22Rv1 (cell line): ENCODE data around the gene RPL10L.

Source experiments
- H3K27ac ChIP-seq: fragments of 450-650 bp; 2 replicates; pipeline ENCODE4 v1.5.1; 2017
- ZFX ChIP-seq: fragments of 450-650 bp; IDR thresholded peaks from 2 replicates; pipeline ENCODE4 v1.6.1; 2017; ENCODE audit warnings: antibody characterized with exemption, borderline replicate concordance

Gene RPL10L

DNA sequence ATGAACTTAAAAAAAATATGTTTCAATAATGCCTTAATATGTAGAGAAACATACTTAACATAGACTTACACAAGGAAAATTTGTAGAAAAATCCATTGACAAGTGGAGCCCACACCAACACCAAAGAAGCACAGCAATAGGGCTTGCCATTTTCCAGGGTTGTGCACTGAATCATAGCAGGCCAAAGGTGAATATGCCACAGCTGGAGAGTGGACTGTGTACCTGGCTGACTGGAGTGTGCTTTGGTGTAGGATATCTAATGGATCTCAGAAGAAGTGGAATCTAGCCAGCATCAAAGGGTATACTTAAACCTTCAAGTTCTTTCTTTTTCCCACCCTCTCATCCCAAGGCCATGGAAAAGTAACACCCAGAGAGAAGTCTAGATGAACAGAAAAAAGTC lies 4.8 kb downstream of the RPL10L start:
- TF ChIP-seq ZFX = no peak
- H3K27ac ChIP-seq = no peak overlapping the region

GRCh38 chr14:46626876-46627275 lies 24.7 kb downstream of the RPL10L start:
- H3K27ac ChIP-seq = no peak overlapping the region
- TF ChIP-seq ZFX = no peak
